IMR-90 (cell line): ENCODE data around the gene ASXL2. TPM values are rescaled to one million over a fixed set of nuclear protein-coding genes. Genes with fewer than 3 reads are reported as not detected.
A peak's percentile ranks its signal among the peaks of the same experiment; 100 is the strongest.

ENCODE experiments used
- ATAC-seq: fragments of 200-7000 bp; cut with Tn5 transposase; 2 replicates; pipeline ENCODE4 v1.9.1; 2020; ENCODE audit warnings: low read depth, mild to moderate bottlenecking, moderate library complexity
- BruUV-seq: library from RNA; stranded (reverse); fragments of 400-500 nt; replicated peaks from 2 replicates; lab custom pipeline; 2021; lab: Mats Ljungman, UMichigan
- CTCF ChIA-PET: fragments of 300-600 bp; formaldehyde crosslinking; extraction: SDS; loops from one replicate; lab custom pipeline; 2021; ENCODE audit warnings: antibody characterized with exemption; lab: Yijun Ruan, JAX
- POLR2A ChIA-PET: fragments of 300-600 bp; sonication (Branson Sonifier 250); formaldehyde crosslinking; loops from one replicate; lab custom pipeline; 2022; ENCODE audit warnings: antibody characterized with exemption; ENCODE audit not compliant: unreplicated experiment; lab: Charles Lee
- DNase-seq: peaks from one replicate; pipeline ENCODE4 v3.0.0; 2013
- H2AFZ ChIP-seq: replicated peaks from 2 replicates; pipeline ENCODE3; 2013; ENCODE audit warnings: low read length, mild to moderate bottlenecking; ENCODE audit not compliant: poor library complexity
- H2AK5ac ChIP-seq: 2 replicates; pipeline ENCODE4 v1.6.1; 2013; ENCODE audit warnings: low read depth, low read length, inconsistent platforms
- H2AK9ac ChIP-seq: replicated peaks from 2 replicates; pipeline ENCODE3; 2013; ENCODE audit warnings: mild to moderate bottlenecking, low read depth, low read length, moderate library complexity; ENCODE audit not compliant: poor library complexity
- H2BK120ac ChIP-seq: 2 replicates; pipeline ENCODE4 v1.6.1; 2013; ENCODE audit warnings: low read depth, low read length, inconsistent platforms
- H2BK15ac ChIP-seq: 3 replicates; pipeline ENCODE4 v1.6.1; 2013; ENCODE audit warnings: low read depth, low read length, inconsistent platforms
- H2BK20ac ChIP-seq: 2 replicates; pipeline ENCODE4 v1.6.1; 2013; ENCODE audit warnings: low read depth, mild to moderate bottlenecking, inconsistent platforms, low read length, moderate library complexity
- H2BK5ac ChIP-seq: 2 replicates; pipeline ENCODE4 v1.6.1; 2013; ENCODE audit warnings: mild to moderate bottlenecking, low read depth, low read length, inconsistent platforms; ENCODE audit not compliant: poor library complexity, severe bottlenecking
- H3K14ac ChIP-seq: replicated peaks from 2 replicates; pipeline ENCODE4 v1.6.1; 2013; ENCODE audit warnings: low read depth, low read length, inconsistent platforms
- H3K18ac ChIP-seq: 2 replicates; pipeline ENCODE4 v1.6.1; 2013; ENCODE audit warnings: low read depth, low read length, control low read depth
- H3K23ac ChIP-seq: 2 replicates; pipeline ENCODE4 v1.6.1; 2013; ENCODE audit warnings: low read depth, low read length, inconsistent platforms
- H3K27ac ChIP-seq: 2 replicates; pipeline ENCODE4 v1.5.1; 2013; ENCODE audit warnings: mild to moderate bottlenecking, control low read depth, low read length; ENCODE audit not compliant: insufficient read depth
- H3K27me3 ChIP-seq: 2 replicates; pipeline ENCODE4 v1.6.1; 2013; ENCODE audit warnings: low read length; ENCODE audit not compliant: control insufficient read depth, insufficient read depth
- H3K36me3 ChIP-seq: 2 replicates; pipeline ENCODE4 v1.6.1; 2013; ENCODE audit warnings: low read length, mixed read lengths; ENCODE audit not compliant: control insufficient read depth, insufficient read depth
- H3K4ac ChIP-seq: 2 replicates; pipeline ENCODE4 v1.6.1; 2013; ENCODE audit warnings: low read depth, low read length, inconsistent platforms
- H3K4me1 ChIP-seq: 2 replicates; pipeline ENCODE4 v1.6.1; 2013; ENCODE audit warnings: low read length, mixed read lengths; ENCODE audit not compliant: control insufficient read depth, insufficient read depth
- H3K4me2 ChIP-seq: 2 replicates; pipeline ENCODE4 v1.6.1; 2013; ENCODE audit warnings: low read depth, mild to moderate bottlenecking, control low read depth, low read length, moderate library complexity
- H3K4me3 ChIP-seq: 2 replicates; pipeline ENCODE4 v1.5.1; 2013; ENCODE audit warnings: low read depth, mild to moderate bottlenecking, control low read depth, low read length, moderate library complexity; ENCODE audit not compliant: insufficient read depth
- H3K56ac ChIP-seq: 2 replicates; pipeline ENCODE4 v1.6.1; 2013; ENCODE audit warnings: low read length, inconsistent platforms; ENCODE audit not compliant: insufficient read depth; ENCODE audit errors: extremely low read depth
- H3K79me1 ChIP-seq, 2 experiments: 2 replicates each; pipeline ENCODE4 v1.6.1; 2013; ENCODE audit warnings: low read length in 2 of 2, inconsistent platforms in 1 of 2, low read depth in 1 of 2
- H3K9ac ChIP-seq: 2 replicates; pipeline ENCODE4 v1.6.1; 2013; ENCODE audit warnings: low read depth, low read length, control low read depth
- H3K9me1 ChIP-seq: 2 replicates; pipeline ENCODE4 v1.6.1; 2013; ENCODE audit warnings: low read length, inconsistent platforms; ENCODE audit not compliant: insufficient read depth
- H3K9me3 ChIP-seq: 2 replicates; pipeline ENCODE4 v1.6.1; 2013; ENCODE audit warnings: low read length; ENCODE audit not compliant: control insufficient read depth, insufficient read depth
- H4K20me1 ChIP-seq: 2 replicates; pipeline ENCODE4 v1.6.1; 2013; ENCODE audit warnings: low read length, inconsistent platforms; ENCODE audit not compliant: insufficient read depth
- H4K5ac ChIP-seq: 2 replicates; pipeline ENCODE4 v1.6.1; 2013; ENCODE audit warnings: mild to moderate bottlenecking, low read depth, low read length, control low read depth
- H4K8ac ChIP-seq, 2 experiments: 2 replicates each; pipeline ENCODE4 v1.6.1; 2013; ENCODE audit warnings: low read depth in 2 of 2, low read length in 2 of 2, control low read depth in 1 of 2, inconsistent platforms in 1 of 2
- H4K91ac ChIP-seq: 2 replicates; pipeline ENCODE4 v1.6.1; 2013; ENCODE audit warnings: low read depth, low read length, inconsistent platforms; ENCODE audit not compliant: insufficient read depth
- CEBPB ChIP-seq: IDR thresholded peaks from 2 replicates; pipeline ENCODE4 v1.6.1; 2012; ENCODE audit warnings: low read depth, low read length, improper control_type of control experiment
- RCOR1 ChIP-seq: IDR thresholded peaks from 2 replicates; pipeline ENCODE4 v1.6.1; 2012; ENCODE audit warnings: mild to moderate bottlenecking, low read length, improper control_type of control experiment; ENCODE audit not compliant: insufficient replicate concordance
- WGBS, 2 experiments: methylation state at CpG; one replicate each; pipeline versions ENCODE4 v1.1.5 to v1.1.7; 2013; ENCODE audit warnings: missing lambda C conversion rate in 2 of 2; ENCODE audit not compliant: insufficient read length in 1 of 2; ENCODE audit errors: extremely low coverage in 2 of 2; 5-methylcytosine and 5-hydroxymethylcytosine counted together
- dilution Hi-C: fragments of 300-500 bp; cut with HindIII; formaldehyde crosslinking; loops from one replicate; pipeline ENCODE4 v1.14.3; 2018; ENCODE audit warnings: low sequenced_read_pairs; ENCODE audit not compliant: unreplicated experiment
- in situ Hi-C: fragments of 300-500 bp; cut with MboI; formaldehyde crosslinking; loops from 3 replicates; pipeline ENCODE4 v1.14.3; 2019; ENCODE audit warnings: low sequenced_read_pairs, inconsistent platforms, mixed read lengths
- intact Hi-C: fragments of 100-400 bp; cut with micrococcal nuclease; formaldehyde crosslinking; loops from 2 replicates; pipeline ENCODE4 v1.10.0; 2022
- polyA plus RNA-seq, 3 experiments: library from polyadenylated mRNA; depleted of rRNA; stranded (reverse); fragments of >200 nt; gene quantifications; 2 replicates each; pipeline ENCODE4 v1.2.3, GENCODE V29; 2012; ENCODE audit warnings: low replicate concordance in 1 of 3
- total RNA-seq: library from RNA; depleted of rRNA; stranded (reverse); fragments of >200 nt; gene quantifications from 2 replicates; pipeline ENCODE4 v1.2.3, GENCODE V29; 2012

Gene ASXL2
- total and polyA plus RNA-seq, 2 of the 4 experiments (the other 2 are of a cell fraction), result 5.3 to 8.1 TPM

DNA sequence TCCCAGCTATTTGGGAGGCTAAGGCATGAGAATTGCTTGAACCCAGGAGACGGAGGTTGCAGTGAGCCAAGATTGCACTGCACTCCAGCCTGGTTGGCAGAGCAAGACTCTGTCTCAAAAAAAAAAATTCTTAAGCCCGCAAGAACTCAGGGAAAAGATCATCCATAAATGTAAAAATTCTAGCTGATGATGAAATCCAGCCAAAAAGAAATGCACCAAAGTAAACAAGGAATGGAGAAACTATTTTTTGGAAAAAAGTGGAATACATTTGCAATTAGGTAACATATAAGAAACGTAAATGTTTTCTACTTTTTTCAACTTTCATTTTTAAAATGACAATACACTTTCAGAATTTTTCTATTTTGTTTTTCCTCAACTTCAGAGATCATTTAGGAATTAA, 61.3 kb downstream of the ASXL2 start:
- H3K56ac ChIP-seq, result no peak overlapping the region
- H4K91ac ChIP-seq, result no peak overlapping the region
- no TSS peak for BruUV-seq
- H3K27ac ChIP-seq, result peak overlapping the region; percentile 82; the same call in 1 of the 2 replicates
- ChIA-PET POLR2A (no interaction called here), CTCF (interaction anchor here (1.2 kb wide), 1 partner anchor 26 kb away, joined by 6 read pairs; no protein-coding TSS in a partner anchor)
- dilution Hi-C loops (no loop called here), intact Hi-C loops (no loop called here), in situ Hi-C loops (no loop called here)
- H2BK15ac ChIP-seq, result no peak overlapping the region
- no peak overlapping the region for H3K23ac ChIP-seq
- H3K14ac ChIP-seq, result no peak overlapping the region
- H2AFZ ChIP-seq, result no peak overlapping the region
- 0 out of 2 replicates have a peak, but pooled peaks cover 3% of the 10 kb centered on the region for H3K9me1 ChIP-seq
- TF ChIP-seq RCOR1, result no peak
- TF ChIP-seq CEBPB, result peak; percentile 52
- peaks cover 22 to 45% of the 10 kb centered on the region in 2 experiments; a peak in 3 of 4 replicates for H3K79me1 ChIP-seq
- H2BK20ac ChIP-seq, result no peak overlapping the region
- H2AK5ac ChIP-seq, result no peak overlapping the region
- H2BK5ac ChIP-seq, result no peak overlapping the region
- no peak overlapping the region for H4K5ac ChIP-seq
- H3K4me1 ChIP-seq, result peaks cover 3% of the 10 kb centered on the region; the same call in 1 of the 2 replicates
- no peak overlapping the region for H4K8ac ChIP-seq
- no peaks in the 10 kb centered on the region for H3K9me3 ChIP-seq
- peaks cover 13% of the 10 kb centered on the region; the same call in 1 of the 2 replicates for H4K20me1 ChIP-seq
- H3K36me3 ChIP-seq, result no peaks in the 10 kb centered on the region
- H3K4me2 ChIP-seq, result peak overlapping the region; percentile 37; the same call in 1 of the 2 replicates
- peak; percentile 36 for ATAC-seq
- no peak overlapping the region for H2BK120ac ChIP-seq
- no peak overlapping the region for H3K4ac ChIP-seq
- no peak overlapping the region for H2AK9ac ChIP-seq
- H3K4me3 ChIP-seq, result no peak overlapping the region
- peak; percentile 45 for DNase-seq
- no peaks in the 10 kb centered on the region for H3K27me3 ChIP-seq
- H3K18ac ChIP-seq, result no peak overlapping the region; the same call in 1 of the 2 replicates
- H3K9ac ChIP-seq, result no peak overlapping the region
- 100% methylated on average over 1 of the region's 3 CpGs; no CpG with 5 or more reads in 1 of the 2 experiments for WGBS, 2 experiments
